COLO668 (cell line): ENCODE measurements around the gene USP20.

Experiments
- DNase-seq: peaks from one replicate; lab custom pipeline; 2025; ENCODE audit not compliant: unreplicated experiment; lab: John Stamatoyannopoulos, UW

The USP20 gene

GRCh38 chr9:129823542-129823934 lies 11.7 kb upstream of the USP20 start:
- no peak for DNase-seq

- peak; percentile 94 for DNase-seq
These were observed 11.2 kb upstream of the USP20 start, which contains the start of gene TOR1A for GRCh38 chr9:129823935-129824601. Gene TOR1A (minus strand): TSS chr9:129824136. CDS start chr9:129824085, 51 bp downstream.

GRCh38 chr9:129826344-129826743 lies 8.9 kb upstream of the USP20 start:
- DNase-seq = no peak

GRCh38 chr9:129826759-129827158 lies 8.5 kb upstream of the USP20 start:
- no peak for DNase-seq

GRCh38 chr9:129828051-129828450 lies 7.2 kb upstream of the USP20 start:
- DNase-seq = no peak

GRCh38 chr9:129828969-129829368 lies 6.3 kb upstream of the USP20 start:
- DNase-seq = no peak

GRCh38 chr9:129832982-129833381 lies 2.3 kb upstream of the USP20 start:
- no peak for DNase-seq

- no peak for DNase-seq
These were observed 650 bp upstream of the USP20 start for GRCh38 chr9:129834489-129835127.

GRCh38 chr9:129835860-129836223 lies 584 bp downstream of the USP20 start:
- DNase-seq = peak; percentile 25

GRCh38 chr9:129836311-129837007 lies 1.2 kb downstream of the USP20 start:
- DNase-seq = peak; percentile 30

- DNase-seq = no peak
These were observed 3.5 kb downstream of the USP20 start for GRCh38 chr9:129838707-129839259.

- peak; percentile 81 for DNase-seq
These were observed 4.2 kb downstream of the USP20 start for GRCh38 chr9:129839324-129840023.

GRCh38 chr9:129840034-129840433 lies 4.8 kb downstream of the USP20 start:
- peak; percentile 88 for DNase-seq

GRCh38 chr9:129841071-129841470 lies 5.8 kb downstream of the USP20 start:
- DNase-seq = no peak

- no peak for DNase-seq
These were observed 10.1 kb downstream of the USP20 start for GRCh38 chr9:129845373-129845772.

GRCh38 chr9:129848712-129849441 lies 13.6 kb downstream of the USP20 start:
- DNase-seq = no peak

- no peak for DNase-seq
These were observed 14.6 kb downstream of the USP20 start for GRCh38 chr9:129849901-129850300.

- no peak for DNase-seq
These were observed 15.7 kb downstream of the USP20 start for GRCh38 chr9:129850821-129851550.

- DNase-seq = no peak
These were observed 16.6 kb downstream of the USP20 start for GRCh38 chr9:129851821-129852220.

GRCh38 chr9:129852579-129852978 lies 17.3 kb downstream of the USP20 start:
- DNase-seq = no peak
